ENCODE data around the gene LAPTM5. TPM values are rescaled to one million over a fixed set of nuclear protein-coding genes. Genes with fewer than 3 reads are reported as not detected.

The LAPTM5 gene
- total and polyA plus RNA-seq, 10 of the 15 experiments (the other 5 are each of a cell fraction or from before 2014, with no cell fraction given) = 24.1 to 1,034 (median 687) TPM

- TF ChIP-seq CEBPZ (IDR thresholded peaks at IDR 0.05; ENCODE audit: low read depth, low read length) (no peak), SUZ12 (IDR thresholded peaks at IDR 0.05; ENCODE audit: unreplicated experiment) (no peak), SMAD5 (IDR thresholded peaks at IDR 0.05; ENCODE audit: low read depth) (no peak), ETV6 (conservative IDR thresholded peaks at IDR 0.05 in 1 of 2, IDR thresholded peaks at IDR 0.05 in 1 of 2; ENCODE audit: borderline replicate concordance in 1 of 2, low read depth in 1 of 2) (no peak), CBX5 (IDR thresholded peaks at IDR 0.05; ENCODE audit: low read depth) (no peak), CHD2 (IDR thresholded peaks at IDR 0.05; ENCODE audit: borderline replicate concordance, low read depth, low read length) (no peak)
- TF ChIP-seq, protein P1, sequence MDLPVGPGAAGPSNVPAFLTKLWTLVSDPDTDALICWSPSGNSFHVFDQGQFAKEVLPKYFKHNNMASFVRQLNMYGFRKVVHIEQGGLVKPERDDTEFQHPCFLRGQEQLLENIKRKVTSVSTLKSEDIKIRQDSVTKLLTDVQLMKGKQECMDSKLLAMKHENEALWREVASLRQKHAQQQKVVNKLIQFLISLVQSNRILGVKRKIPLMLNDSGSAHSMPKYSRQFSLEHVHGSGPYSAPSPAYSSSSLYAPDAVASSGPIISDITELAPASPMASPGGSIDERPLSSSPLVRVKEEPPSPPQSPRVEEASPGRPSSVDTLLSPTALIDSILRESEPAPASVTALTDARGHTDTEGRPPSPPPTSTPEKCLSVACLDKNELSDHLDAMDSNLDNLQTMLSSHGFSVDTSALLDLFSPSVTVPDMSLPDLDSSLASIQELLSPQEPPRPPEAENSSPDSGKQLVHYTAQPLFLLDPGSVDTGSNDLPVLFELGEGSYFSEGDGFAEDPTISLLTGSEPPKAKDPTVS (IDR thresholded peaks at IDR 0.05; ENCODE audit: low read depth, low read length) = no peak
Observed at GRCh38 chr1:30738715-30739559, 18.6 kb downstream of the LAPTM5 start (continued).

All from GM12878 (cell line).